ENCODE measurements around the gene NAT10.

NAT10 gene

DNA sequence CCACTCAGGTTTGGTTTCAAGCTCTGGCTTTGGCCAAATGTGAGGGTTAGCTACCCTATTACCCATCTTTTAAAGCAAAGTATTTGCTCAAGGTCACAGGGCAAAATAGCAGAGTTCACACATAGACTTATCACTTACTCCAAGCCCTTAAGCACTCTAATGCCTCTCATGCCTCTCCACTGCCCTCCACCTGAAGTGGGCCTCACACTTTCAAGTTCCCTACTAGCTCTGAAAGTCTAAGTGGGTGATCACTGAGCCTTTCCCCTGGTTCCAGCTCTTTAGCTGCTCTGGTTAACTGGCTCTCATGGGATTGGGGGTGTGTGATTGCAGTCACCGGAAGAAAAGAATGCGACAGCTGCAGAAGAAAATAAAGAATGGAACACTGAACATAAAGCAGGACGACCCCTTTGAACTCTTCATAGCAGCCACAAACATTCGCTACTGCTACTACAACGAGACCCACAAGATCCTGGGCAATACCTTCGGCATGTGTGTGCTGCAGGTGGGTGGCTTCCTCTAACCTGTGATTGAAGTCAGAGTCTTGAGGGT lies 6.4 kb downstream of the NAT10 start:
- DNase-seq, result no peak

DNA sequence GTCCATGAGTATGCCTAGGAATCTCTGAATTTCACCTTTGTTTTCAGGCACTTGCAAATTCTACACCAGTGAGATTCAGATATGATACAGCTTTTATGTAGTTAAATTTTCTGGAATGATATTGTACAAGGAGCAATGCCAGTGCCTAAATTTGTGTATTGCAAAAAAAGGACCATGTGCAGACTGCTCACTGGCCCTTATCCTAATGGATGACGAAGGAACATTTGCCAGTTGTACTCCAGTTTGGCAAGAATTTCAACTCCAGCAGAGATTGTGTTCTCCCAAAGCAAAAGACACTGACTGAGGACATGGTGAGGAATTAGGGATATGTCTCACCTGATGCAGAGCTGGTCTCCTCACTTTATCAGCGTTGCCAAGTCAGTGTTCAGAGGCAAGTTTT lies 8.6 kb downstream of the NAT10 start:
- DNase-seq, result no peak

DNA sequence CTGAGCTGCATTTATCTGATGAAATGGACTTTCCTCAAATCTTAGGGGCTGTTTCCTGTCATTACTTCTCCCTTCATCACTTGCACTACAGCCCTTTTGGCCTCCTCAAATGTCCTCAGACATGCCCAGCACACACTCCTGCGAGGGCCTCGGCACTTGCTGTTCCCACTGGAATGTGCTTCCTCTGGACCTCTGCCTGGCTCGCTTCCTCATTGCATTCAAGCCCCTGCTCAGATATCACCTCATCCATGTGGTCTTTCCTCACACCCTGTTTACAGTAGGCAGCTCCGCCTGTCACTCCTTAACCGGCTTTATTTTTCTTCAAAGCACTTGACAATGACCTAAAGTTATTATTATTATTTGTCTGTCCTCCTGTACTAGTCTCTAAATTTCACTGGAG lies 9.0 kb downstream of the NAT10 start:
- DNase-seq, result no peak

DNA sequence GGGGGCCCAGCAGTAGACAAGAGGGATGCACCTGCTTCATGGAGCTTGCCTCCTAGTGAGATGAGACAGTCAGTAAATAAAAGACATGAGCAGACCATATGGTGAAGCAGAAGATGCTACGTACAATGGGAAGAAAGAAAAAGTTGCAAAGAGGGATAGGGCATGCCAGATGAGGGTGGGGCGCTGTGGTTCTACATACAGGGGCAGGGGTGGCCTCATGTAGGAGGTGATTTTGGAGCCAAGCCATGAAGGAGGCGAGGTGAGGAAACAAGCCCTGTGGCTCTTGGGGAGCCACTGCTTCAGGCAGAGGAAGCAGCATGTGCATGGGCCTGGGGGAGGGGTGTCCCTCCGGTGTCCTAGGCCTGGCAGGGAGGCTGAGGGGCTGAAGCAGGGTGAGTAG lies 15.2 kb downstream of the NAT10 start:
- no peak for DNase-seq

GRCh38 chr11:34124885-34125668 lies 19.6 kb downstream of the NAT10 start:
- DNase-seq, result no peak

DNA sequence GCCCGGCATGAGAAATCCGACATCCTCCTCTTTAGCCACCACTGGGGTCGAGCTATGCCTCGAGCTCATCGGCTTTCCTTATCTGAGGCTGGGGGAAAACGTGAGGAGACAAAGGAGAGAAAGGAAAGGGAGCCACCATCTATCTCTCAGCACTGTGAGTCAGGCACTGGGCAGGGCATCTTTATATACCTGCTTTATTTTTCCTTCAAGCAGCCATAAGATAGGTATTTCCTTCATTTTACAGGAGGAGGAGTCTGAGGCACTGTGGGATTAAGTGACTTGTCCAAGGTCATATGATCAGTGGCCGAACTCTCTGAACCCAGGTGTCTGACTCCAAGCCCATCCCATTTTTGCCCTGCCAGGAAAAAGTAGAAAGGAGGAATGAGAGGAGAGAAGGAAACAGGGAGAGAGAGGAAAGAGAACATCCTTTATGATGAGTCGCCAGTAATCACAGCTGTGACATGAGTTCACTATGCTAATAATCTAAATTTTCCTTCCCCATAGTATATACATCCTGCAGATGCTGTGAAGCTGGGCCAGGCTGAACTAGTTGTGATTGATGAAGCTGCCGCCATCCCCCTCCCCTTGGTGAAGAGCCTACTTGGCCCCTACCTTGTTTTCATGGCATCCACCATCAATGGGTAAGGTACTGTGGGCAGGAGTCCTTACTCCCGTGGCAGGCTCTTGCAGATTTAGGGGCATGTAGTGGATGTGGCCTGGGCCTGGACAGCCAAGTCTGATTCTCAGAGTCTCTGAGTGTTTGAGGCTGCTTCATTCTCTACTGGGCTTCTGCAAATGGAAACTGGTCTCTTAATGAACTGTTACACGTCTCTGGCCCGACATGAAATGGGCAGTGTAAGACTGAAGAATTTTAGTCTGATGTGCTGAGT lies 21.8 kb downstream of the NAT10 start:
- no peak for DNase-seq

- no peak for DNase-seq
These were observed 23.4 kb downstream of the NAT10 start for GRCh38 chr11:34128824-34129223.

GRCh38 chr11:34132261-34132965 lies 27.0 kb downstream of the NAT10 start:
- DNase-seq, result no peak

DNA sequence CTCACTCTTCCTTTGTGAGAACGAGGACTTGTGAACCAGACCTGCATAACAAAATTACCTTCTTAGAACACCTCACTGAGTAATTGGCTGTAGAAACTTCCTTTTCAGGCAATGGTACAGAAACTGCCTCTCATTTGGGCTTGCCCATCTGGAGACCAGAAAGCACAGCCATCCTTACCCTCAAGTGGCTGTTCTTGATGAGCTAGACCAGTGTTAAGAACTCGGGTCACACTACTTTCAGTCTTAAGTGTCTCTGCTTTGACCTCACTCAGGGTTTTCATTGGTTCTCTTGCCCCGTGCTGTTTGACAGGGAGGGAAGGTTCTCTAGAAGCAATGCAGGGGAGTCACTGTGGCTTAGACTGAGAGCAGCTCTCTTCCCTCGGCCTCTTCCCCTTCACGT lies 29.3 kb downstream of the NAT10 start:
- DNase-seq, result no peak

GRCh38 chr11:34135439-34135838 lies 30.0 kb downstream of the NAT10 start:
- no peak for DNase-seq

GRCh38 chr11:34136420-34136819 lies 31.0 kb downstream of the NAT10 start:
- no peak for DNase-seq

DNA sequence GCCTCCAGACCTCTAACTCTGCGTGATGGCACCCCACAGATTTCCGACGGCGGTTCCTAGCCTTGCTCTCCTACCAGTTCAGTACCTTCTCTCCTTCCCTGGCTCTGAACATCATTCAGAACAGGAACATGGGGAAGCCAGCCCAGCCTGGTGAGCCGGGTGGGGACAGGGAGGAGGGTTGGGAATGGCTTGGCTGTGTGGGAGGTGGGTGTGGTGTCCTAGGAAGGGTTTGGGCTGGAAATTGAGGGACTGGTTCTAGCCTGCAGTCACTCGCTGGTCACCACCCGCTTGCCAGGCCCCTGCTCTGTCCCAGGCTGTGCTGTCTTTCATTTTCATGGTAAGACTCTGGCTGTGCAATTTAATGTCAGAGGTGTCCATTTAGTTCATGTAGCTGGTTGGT lies 33.9 kb downstream of the NAT10 start:
- no peak for DNase-seq

DNA sequence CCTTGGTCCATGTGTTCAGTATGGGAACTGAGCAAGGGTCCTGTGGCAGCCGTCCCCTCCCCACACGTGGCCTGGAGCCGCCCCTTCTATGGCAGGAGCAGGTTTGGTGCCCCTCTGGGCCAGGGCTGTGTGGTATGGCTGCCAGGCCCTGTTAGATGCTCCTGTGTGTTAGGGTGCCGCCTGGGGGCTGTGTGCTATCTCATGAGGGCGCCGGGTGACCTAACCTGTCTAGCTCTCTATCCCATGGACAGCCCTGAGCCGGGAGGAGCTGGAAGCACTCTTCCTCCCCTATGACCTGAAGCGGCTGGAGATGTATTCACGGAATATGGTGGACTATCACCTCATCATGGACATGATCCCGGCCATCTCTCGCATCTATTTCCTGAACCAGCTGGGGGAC lies 34.7 kb downstream of the NAT10 start:
- DNase-seq, result no peak

- DNase-seq, result no peak
These were observed 37.6 kb downstream of the NAT10 start for GRCh38 chr11:34143048-34143447.

GRCh38 chr11:34145073-34145472 lies 39.6 kb downstream of the NAT10 start:
- DNase-seq, result no peak

DNA sequence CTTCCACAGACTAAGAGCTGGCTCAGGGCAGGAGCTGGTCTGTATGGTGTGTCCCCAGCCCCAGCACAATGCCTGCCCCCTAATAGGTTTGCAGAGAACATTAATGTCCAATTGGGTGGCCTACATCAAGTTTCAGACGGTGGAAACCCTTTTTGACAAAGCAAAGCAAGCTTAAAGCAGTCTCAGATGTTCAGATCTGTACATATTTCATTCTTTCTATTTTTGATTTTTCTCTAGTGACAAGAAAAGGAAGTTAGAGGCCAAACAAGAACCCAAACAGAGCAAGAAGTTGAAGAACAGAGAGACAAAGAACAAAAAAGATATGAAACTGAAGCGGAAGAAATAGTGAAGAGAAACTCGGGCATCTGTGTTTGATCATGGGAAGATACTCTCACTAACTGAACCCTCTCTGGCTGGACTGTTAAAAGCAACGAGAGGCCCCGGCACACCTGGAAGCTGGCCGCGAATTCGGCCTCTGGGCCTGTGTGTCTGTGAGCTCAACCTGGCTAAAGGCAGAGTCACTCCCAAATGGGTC lies 40.5 kb downstream of the NAT10 start:
- DNase-seq, result no peak

DNA sequence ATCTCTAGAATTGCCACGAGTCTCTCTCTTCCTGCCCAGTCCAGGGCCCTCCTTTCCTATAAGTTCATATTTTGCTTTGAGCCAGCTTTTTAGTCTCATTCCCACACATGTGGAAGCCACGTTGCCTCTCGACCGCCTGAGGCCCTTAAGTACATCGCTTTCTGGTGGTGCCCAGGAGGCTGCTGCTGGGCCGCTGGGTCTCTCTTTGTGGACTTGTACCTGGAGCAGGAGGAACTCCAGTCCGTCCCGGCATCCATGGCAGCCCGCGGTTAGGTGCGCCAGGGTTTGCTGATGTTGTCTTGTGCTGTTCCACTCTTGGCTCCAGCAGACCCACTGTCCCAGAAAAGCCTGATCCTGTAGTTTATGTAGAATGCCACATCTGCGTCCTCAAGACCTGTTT lies 41.0 kb downstream of the NAT10 start:
- DNase-seq, result no peak

- no peak for DNase-seq
These were observed 41.4 kb downstream of the NAT10 start for GRCh38 chr11:34146866-34147265.

DNA sequence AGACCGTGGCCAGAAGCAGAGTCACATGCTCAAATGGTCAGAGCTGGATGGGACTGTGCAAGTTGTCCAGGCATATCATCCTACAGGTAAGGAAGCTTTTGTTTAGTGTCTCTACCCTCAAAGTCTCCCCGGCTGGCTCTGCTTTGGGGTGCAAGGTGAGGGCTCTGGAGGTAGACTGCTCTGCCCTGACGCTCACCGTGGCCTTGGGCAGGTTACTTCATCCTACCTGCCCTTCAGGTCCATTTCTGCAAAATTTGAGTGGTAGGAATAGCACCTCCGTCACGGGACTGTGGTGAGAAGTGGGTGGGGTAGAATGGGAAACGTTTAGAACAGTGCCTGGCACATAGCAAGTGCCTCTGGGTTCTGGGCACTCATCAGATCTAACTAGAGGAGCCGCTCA lies 42.2 kb downstream of the NAT10 start:
- DNase-seq, result no peak

DNA sequence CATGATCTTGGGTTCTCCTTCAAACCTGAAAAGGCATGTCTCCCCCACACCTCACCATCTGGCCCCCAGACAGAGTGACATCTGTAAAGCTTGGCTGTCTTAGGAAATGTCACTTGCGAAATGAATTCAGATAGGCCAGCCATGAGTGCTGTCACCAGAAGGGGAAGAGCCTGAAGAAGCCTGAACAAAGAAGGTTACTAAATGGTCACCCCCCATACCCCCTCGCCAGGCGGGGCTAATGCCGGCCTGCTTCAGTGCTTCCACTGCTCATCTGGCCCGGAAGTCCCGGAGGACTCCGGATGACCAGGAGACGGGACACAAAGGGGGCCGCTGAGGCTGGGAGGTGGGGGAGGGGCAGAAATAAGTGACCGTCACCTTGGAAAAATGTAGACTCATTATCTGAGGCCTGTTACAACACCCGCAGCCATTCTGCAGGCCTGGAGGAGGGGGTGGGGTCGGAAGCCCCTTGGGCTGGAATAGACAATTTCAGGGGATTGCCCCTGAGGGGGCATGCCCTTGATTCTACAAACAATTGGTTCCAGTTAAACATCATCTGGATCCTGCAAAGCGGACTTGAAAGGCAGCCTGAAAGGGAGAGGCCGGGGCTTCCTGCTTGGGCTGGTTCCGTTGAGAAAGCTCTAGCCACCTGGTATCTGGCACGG lies 43.2 kb downstream of the NAT10 start:
- no peak for DNase-seq

DNA sequence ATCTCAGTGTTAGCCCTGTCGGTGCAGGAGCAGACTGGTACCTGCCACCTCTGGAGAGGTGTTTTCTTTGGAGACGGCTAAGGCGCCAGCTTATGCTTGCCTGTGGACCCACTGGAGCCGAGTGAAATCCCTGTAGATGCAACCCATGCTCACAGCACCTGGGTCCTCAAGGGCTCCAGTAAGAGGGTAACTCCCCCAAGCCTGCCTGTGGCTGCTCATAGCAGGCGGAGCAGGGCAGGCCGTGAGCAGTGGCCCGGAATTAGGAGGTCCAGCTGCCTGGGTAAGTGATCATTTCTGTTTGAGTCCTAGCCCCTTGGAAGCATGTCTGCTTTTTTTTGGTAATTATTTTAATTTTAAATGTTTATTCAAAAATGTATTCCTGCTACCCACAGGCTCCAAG lies 43.8 kb downstream of the NAT10 start:
- DNase-seq, result no peak

- DNase-seq, result no peak
These were observed 44.4 kb downstream of the NAT10 start for GRCh38 chr11:34149786-34150185.
